HEK293 (cell line): ENCODE measurements around the gene KLHL29.

Experiments used
- CTCF ChIA-PET: fragments of 350-600 bp; formaldehyde crosslinking; extraction: SDS; loops from one replicate; lab custom pipeline; 2021; ENCODE audit warnings: antibody characterized with exemption; lab: Yijun Ruan, JAX
- POLR2A ChIA-PET: fragments of 300-600 bp; formaldehyde crosslinking; extraction: SDS; loops from one replicate; lab custom pipeline; 2020; ENCODE audit warnings: antibody characterized with exemption, inconsistent platforms; lab: Yijun Ruan, JAX
- H3K27ac ChIP-seq: fragments of 200-500 bp; sonication (Bioruptor generic); 2 replicates; pipeline ENCODE4 v1.5.1; 2014; ENCODE audit warnings: low read depth, low read length, control low read depth, inconsistent platforms; ENCODE audit errors: extremely low read depth
- H3K36me3 ChIP-seq, 2 experiments: fragments of 200-500 bp in 1 of 2; sonication (Bioruptor generic) in 1 of 2; 1 replicate in 1 of 2; 2 replicates in 1 of 2; pipeline ENCODE4 v1.5.1; 2014 to 2017; ENCODE audit warnings: inconsistent platforms in 2 of 2, low read length in 2 of 2; ENCODE audit not compliant: control insufficient read depth in 2 of 2, insufficient read depth in 1 of 2
- H3K4me1 ChIP-seq: fragments of 200-500 bp; sonication (Bioruptor generic); 2 replicates; pipeline ENCODE4 v1.5.1; 2014; ENCODE audit warnings: mild to moderate bottlenecking, low read length, inconsistent platforms; ENCODE audit not compliant: control insufficient read depth, insufficient read depth
- H3K4me3 ChIP-seq: 2 replicates; pipeline ENCODE4 v1.5.1; 2011; ENCODE audit warnings: low read depth, mild to moderate bottlenecking, control low read depth, low read length, moderate library complexity
- H3K9me3 ChIP-seq: fragments of 200-500 bp; sonication (Bioruptor generic); 2 replicates; pipeline ENCODE4 v1.5.1; 2014; ENCODE audit warnings: low read depth, low read length, inconsistent platforms; ENCODE audit not compliant: control insufficient read depth, insufficient read depth
- HOXC10 ChIP-seq: sonication (generic); formaldehyde crosslinking; IDR thresholded peaks from 2 replicates; pipeline ENCODE4 v1.8.1; 2023; ENCODE audit warnings: mild to moderate bottlenecking, missing genetic modification reagents
- KLF9 ChIP-seq: fragments of 450-650 bp; formaldehyde crosslinking; IDR thresholded peaks from 2 replicates; pipeline ENCODE4 v1.5.1; 2016; ENCODE audit warnings: missing biosample characterization, missing genetic modification characterization, low read depth
- SP2 ChIP-seq: fragments of 450-650 bp; formaldehyde crosslinking; IDR thresholded peaks from 2 replicates; pipeline ENCODE4 v1.5.1; 2016; ENCODE audit warnings: missing biosample characterization, missing genetic modification characterization
- TCF7L2 ChIP-seq: IDR thresholded peaks from 2 replicates; pipeline ENCODE4 v1.6.1; 2011; ENCODE audit warnings: low read depth, mild to moderate bottlenecking, inconsistent platforms, low read length, moderate library complexity, borderline replicate concordance
- ZBTB1 ChIP-seq: fragments of 450-650 bp; formaldehyde crosslinking; IDR thresholded peaks from 2 replicates; pipeline ENCODE4 v1.5.1; 2016; ENCODE audit warnings: missing biosample characterization, missing genetic modification characterization
- ZBTB48 ChIP-seq: fragments of 450-650 bp; formaldehyde crosslinking; IDR thresholded peaks from 2 replicates; pipeline ENCODE4 v1.5.1; 2016; ENCODE audit warnings: missing biosample characterization, missing genetic modification characterization
- ZIC2 ChIP-seq: fragments of 450-650 bp; formaldehyde crosslinking; IDR thresholded peaks from 2 replicates; pipeline ENCODE4 v1.5.1; 2016; ENCODE audit warnings: missing biosample characterization, missing genetic modification characterization
- ZNF157 ChIP-seq: fragments of 450-650 bp; formaldehyde crosslinking; IDR thresholded peaks from 2 replicates; pipeline ENCODE4 v1.5.1; 2016; ENCODE audit warnings: missing biosample characterization, missing genetic modification characterization
- ZNF175 ChIP-seq: fragments of 450-650 bp; formaldehyde crosslinking; IDR thresholded peaks from 2 replicates; pipeline ENCODE4 v1.5.1; 2016; ENCODE audit warnings: missing biosample characterization, missing genetic modification characterization
- ZNF211 ChIP-seq: fragments of 450-650 bp; formaldehyde crosslinking; IDR thresholded peaks from 2 replicates; pipeline ENCODE4 v1.5.1; 2016; ENCODE audit warnings: low read depth, missing biosample characterization, missing genetic modification characterization
- ZNF248 ChIP-seq: fragments of 450-650 bp; formaldehyde crosslinking; IDR thresholded peaks from 2 replicates; pipeline ENCODE4 v1.5.1; 2017; ENCODE audit warnings: missing biosample characterization, missing genetic modification characterization
- ZNF266 ChIP-seq: fragments of 450-650 bp; formaldehyde crosslinking; IDR thresholded peaks from 2 replicates; pipeline ENCODE4 v1.5.1; 2016; ENCODE audit warnings: missing biosample characterization, missing genetic modification characterization, low read depth
- ZNF391 ChIP-seq: fragments of 450-650 bp; formaldehyde crosslinking; IDR thresholded peaks from 2 replicates; pipeline ENCODE4 v1.5.1; 2016; ENCODE audit warnings: low read depth, missing biosample characterization, missing genetic modification characterization, borderline replicate concordance
- ZNF394 ChIP-seq: fragments of 450-650 bp; formaldehyde crosslinking; IDR thresholded peaks from 2 replicates; pipeline ENCODE4 v1.5.1; 2016; ENCODE audit warnings: missing biosample characterization, missing genetic modification characterization, mild to moderate bottlenecking, moderate library complexity, borderline replicate concordance
- ZNF585B ChIP-seq: fragments of 450-650 bp; formaldehyde crosslinking; IDR thresholded peaks from 2 replicates; pipeline ENCODE4 v1.5.1; 2016; ENCODE audit warnings: missing biosample characterization, missing genetic modification characterization
- ZNF621 ChIP-seq: fragments of 450-650 bp; formaldehyde crosslinking; IDR thresholded peaks from 2 replicates; pipeline ENCODE4 v1.5.1; 2017; ENCODE audit warnings: missing biosample characterization, missing genetic modification characterization
- ZNF629 ChIP-seq: fragments of 450-650 bp; formaldehyde crosslinking; IDR thresholded peaks from 2 replicates; pipeline ENCODE4 v1.5.1; 2017; ENCODE audit warnings: missing biosample characterization, missing genetic modification characterization
- ZNF677 ChIP-seq: fragments of 450-650 bp; IDR thresholded peaks from 2 replicates; pipeline ENCODE4 v1.5.0; 2018; ENCODE audit warnings: missing biosample characterization, mild to moderate bottlenecking, missing genetic modification characterization, moderate library complexity
- ZNF704 ChIP-seq: fragments of 450-650 bp; formaldehyde crosslinking; IDR thresholded peaks from 2 replicates; pipeline ENCODE4 v1.5.1; 2016; ENCODE audit warnings: missing biosample characterization, missing genetic modification characterization
- ZNF747 ChIP-seq: fragments of 450-650 bp; formaldehyde crosslinking; IDR thresholded peaks from 2 replicates; pipeline ENCODE4 v1.5.1; 2016; ENCODE audit warnings: missing biosample characterization, missing genetic modification characterization
- ZNF777 ChIP-seq: fragments of 450-650 bp; formaldehyde crosslinking; IDR thresholded peaks from 2 replicates; pipeline ENCODE4 v1.5.1; 2017; ENCODE audit warnings: missing biosample characterization, missing genetic modification characterization, borderline replicate concordance
- TF ChIP-seq, protein P1 (sequence below): fragments of 450-650 bp; formaldehyde crosslinking; IDR thresholded peaks from 2 replicates; pipeline ENCODE4 v1.5.1; 2016; ENCODE audit warnings: missing biosample characterization, missing genetic modification characterization
- TF ChIP-seq, protein P2 (sequence below): IDR thresholded peaks from 2 replicates; pipeline ENCODE4 v1.6.1; 2011; ENCODE audit warnings: mild to moderate bottlenecking, low read depth, low read length, borderline replicate concordance
- TF ChIP-seq, protein P3 (sequence below): fragments of 450-650 bp; formaldehyde crosslinking; IDR thresholded peaks from 2 replicates; pipeline ENCODE4 v1.5.1; 2017; ENCODE audit warnings: missing biosample characterization, missing genetic modification characterization
- TF ChIP-seq, protein P4 (sequence below): fragments of 450-650 bp; formaldehyde crosslinking; IDR thresholded peaks from 2 replicates; pipeline ENCODE4 v1.5.1; 2017; ENCODE audit warnings: missing biosample characterization, mild to moderate bottlenecking, missing genetic modification characterization, moderate library complexity
- TF ChIP-seq, protein P5 (sequence below): fragments of 450-650 bp; formaldehyde crosslinking; IDR thresholded peaks from 2 replicates; pipeline ENCODE4 v1.5.1; 2016; ENCODE audit warnings: missing biosample characterization, missing genetic modification characterization
- TF ChIP-seq, protein P6 (sequence below): fragments of 450-650 bp; formaldehyde crosslinking; IDR thresholded peaks from 2 replicates; pipeline ENCODE4 v1.5.1; 2016; ENCODE audit warnings: missing biosample characterization, missing genetic modification characterization

The KLHL29 gene

GRCh38 chr2:23602116-23602515 lies 217.1 kb downstream of the KLHL29 start (continued):
- TF ChIP-seq, protein P1, sequence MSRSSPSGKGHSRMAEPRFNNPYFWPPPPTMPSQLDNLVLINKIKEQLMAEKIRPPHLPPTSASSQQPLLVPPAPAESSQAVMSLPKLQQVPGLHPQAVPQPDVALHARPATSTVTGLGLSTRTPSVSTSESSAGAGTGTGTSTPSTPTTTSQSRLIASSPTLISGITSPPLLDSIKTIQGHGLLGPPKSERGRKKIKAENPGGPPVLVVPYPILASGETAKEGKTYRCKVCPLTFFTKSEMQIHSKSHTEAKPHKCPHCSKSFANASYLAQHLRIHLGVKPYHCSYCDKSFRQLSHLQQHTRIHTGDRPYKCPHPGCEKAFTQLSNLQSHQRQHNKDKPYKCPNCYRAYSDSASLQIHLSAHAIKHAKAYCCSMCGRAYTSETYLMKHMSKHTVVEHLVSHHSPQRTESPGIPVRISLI (tag by site-specific recombination), result no peak
- TF ChIP-seq ZNF677 (tag by site-specific recombination), result no peak
- TF ChIP-seq, protein P2, sequence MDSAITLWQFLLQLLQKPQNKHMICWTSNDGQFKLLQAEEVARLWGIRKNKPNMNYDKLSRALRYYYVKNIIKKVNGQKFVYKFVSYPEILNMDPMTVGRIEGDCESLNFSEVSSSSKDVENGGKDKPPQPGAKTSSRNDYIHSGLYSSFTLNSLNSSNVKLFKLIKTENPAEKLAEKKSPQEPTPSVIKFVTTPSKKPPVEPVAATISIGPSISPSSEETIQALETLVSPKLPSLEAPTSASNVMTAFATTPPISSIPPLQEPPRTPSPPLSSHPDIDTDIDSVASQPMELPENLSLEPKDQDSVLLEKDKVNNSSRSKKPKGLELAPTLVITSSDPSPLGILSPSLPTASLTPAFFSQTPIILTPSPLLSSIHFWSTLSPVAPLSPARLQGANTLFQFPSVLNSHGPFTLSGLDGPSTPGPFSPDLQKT, result no peak
- no peak for TF ChIP-seq ZNF266 (tag by site-specific recombination)
- TF ChIP-seq, protein P3, sequence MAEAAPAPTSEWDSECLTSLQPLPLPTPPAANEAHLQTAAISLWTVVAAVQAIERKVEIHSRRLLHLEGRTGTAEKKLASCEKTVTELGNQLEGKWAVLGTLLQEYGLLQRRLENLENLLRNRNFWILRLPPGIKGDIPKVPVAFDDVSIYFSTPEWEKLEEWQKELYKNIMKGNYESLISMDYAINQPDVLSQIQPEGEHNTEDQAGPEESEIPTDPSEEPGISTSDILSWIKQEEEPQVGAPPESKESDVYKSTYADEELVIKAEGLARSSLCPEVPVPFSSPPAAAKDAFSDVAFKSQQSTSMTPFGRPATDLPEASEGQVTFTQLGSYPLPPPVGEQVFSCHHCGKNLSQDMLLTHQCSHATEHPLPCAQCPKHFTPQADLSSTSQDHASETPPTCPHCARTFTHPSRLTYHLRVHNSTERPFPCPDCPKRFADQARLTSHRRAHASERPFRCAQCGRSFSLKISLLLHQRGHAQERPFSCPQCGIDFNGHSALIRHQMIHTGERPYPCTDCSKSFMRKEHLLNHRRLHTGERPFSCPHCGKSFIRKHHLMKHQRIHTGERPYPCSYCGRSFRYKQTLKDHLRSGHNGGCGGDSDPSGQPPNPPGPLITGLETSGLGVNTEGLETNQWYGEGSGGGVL (tag by site-specific recombination), result no peak
- TF ChIP-seq, protein P4, sequence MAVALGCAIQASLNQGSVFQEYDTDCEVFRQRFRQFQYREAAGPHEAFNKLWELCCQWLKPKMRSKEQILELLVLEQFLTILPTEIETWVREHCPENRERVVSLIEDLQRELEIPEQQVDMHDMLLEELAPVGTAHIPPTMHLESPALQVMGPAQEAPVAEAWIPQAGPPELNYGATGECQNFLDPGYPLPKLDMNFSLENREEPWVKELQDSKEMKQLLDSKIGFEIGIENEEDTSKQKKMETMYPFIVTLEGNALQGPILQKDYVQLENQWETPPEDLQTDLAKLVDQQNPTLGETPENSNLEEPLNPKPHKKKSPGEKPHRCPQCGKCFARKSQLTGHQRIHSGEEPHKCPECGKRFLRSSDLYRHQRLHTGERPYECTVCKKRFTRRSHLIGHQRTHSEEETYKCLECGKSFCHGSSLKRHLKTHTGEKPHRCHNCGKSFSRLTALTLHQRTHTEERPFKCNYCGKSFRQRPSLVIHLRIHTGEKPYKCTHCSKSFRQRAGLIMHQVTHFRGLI (tag by site-specific recombination), result no peak
- TF ChIP-seq ZBTB1 (tag by site-specific recombination), result no peak
- TF ChIP-seq ZNF175 (tag by site-specific recombination), result no peak
- TF ChIP-seq ZNF585B (tag by site-specific recombination), result no peak

GRCh38 chr2:23603156-23603555 lies 218.2 kb downstream of the KLHL29 start:
- CTCF ChIA-PET, result interaction anchor here (0.6 kb wide), 1 partner anchor 625 kb away, joined by 3 read pairs; no protein-coding TSS in a partner anchor
- no peak for TF ChIP-seq HOXC10 (CRISPR knock-in tag)
- no peak for TF ChIP-seq ZNF211 (tag by site-specific recombination)
- TF ChIP-seq ZNF391 (tag by site-specific recombination), result no peak
- no peak for TF ChIP-seq ZNF777
- no peak for TF ChIP-seq ZNF629
- TF ChIP-seq ZNF747 (tag by site-specific recombination), result no peak
- no peak for TF ChIP-seq TCF7L2
- no peak for TF ChIP-seq ZBTB48 (tag by site-specific recombination)
- no peak for TF ChIP-seq ZNF677 (tag by site-specific recombination)
- TF ChIP-seq, protein P5, sequence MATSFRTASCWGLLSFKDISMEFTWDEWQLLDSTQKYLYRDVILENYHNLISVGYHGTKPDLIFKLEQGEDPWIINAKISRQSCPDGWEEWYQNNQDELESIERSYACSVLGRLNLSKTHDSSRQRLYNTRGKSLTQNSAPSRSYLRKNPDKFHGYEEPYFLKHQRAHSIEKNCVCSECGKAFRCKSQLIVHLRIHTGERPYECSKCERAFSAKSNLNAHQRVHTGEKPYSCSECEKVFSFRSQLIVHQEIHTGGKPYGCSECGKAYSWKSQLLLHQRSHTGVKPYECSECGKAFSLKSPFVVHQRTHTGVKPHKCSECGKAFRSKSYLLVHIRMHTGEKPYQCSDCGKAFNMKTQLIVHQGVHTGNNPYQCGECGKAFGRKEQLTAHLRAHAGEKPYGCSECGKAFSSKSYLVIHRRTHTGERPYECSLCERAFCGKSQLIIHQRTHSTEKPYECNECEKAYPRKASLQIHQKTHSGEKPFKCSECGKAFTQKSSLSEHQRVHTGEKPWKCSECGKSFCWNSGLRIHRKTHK, result no peak
- TF ChIP-seq ZNF394, result no peak
- TF ChIP-seq KLF9, result no peak
- TF ChIP-seq ZNF704, result no peak
- TF ChIP-seq SP2 (tag by site-specific recombination), result no peak
- TF ChIP-seq ZNF621 (tag by site-specific recombination), result no peak
- no peak for TF ChIP-seq ZNF157 (tag by site-specific recombination)
- TF ChIP-seq, protein P6, sequence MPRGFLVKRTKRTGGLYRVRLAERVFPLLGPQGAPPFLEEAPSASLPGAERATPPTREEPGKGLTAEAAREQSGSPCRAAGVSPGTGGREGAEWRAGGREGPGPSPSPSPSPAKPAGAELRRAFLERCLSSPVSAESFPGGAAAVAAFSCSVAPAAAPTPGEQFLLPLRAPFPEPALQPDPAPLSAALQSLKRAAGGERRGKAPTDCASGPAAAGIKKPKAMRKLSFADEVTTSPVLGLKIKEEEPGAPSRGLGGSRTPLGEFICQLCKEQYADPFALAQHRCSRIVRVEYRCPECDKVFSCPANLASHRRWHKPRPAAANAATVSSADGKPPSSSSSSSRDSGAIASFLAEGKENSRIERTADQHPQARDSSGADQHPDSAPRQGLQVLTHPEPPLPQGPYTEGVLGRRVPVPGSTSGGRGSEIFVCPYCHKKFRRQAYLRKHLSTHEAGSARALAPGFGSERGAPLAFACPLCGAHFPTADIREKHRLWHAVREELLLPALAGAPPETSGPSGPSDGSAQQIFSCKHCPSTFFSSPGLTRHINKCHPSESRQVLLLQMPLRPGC (tag by site-specific recombination), result no peak
- TF ChIP-seq ZNF585B (tag by site-specific recombination), result no peak
- TF ChIP-seq ZNF248 (tag by site-specific recombination), result no peak
- TF ChIP-seq ZIC2, result no peak
- Histone ChIP-seq H3K4me1 (no peaks in the 10 kb centered on the region), H3K27ac (no peak overlapping the region), H3K9me3 (no peaks in the 10 kb centered on the region), H3K4me3 (no peak overlapping the region), H3K36me3 (no peaks in the 10 kb centered on the region)
- POLR2A ChIA-PET, result no interaction called here
